Loucy (cell line): ENCODE data around the gene ALDH18A1.

ENCODE experiments used
- H2AFZ ChIP-seq: fragments of 200-600 bp; sonication (generic); 2 replicates; pipeline ENCODE4 v1.6.0; 2016; ENCODE audit warnings: antibody characterized with exemption, mild to moderate bottlenecking, low read length, moderate library complexity
- H3F3A ChIP-seq: fragments of 200-600 bp; 2 replicates; pipeline ENCODE4 v1.6.0; 2016; ENCODE audit warnings: antibody characterized with exemption, low read depth, mild to moderate bottlenecking
- H3K27me3 ChIP-seq: fragments of 200-600 bp; sonication (generic); 2 replicates; pipeline ENCODE4 v1.6.1; 2014; ENCODE audit warnings: low read length, mild to moderate bottlenecking; ENCODE audit not compliant: insufficient read depth, poor library complexity, severe bottlenecking
- H3K36me3 ChIP-seq: fragments of 200-600 bp; sonication (generic); 2 replicates; pipeline ENCODE4 v1.6.1; 2016; ENCODE audit warnings: low read length; ENCODE audit not compliant: insufficient read depth
- H3K4me1 ChIP-seq: fragments of 200-600 bp; sonication (generic); 2 replicates; pipeline ENCODE4 v1.5.1; 2014; ENCODE audit warnings: low read length, mild to moderate bottlenecking; ENCODE audit not compliant: insufficient read depth, poor library complexity, severe bottlenecking
- H3K4me2 ChIP-seq: fragments of 200-600 bp; sonication (generic); 2 replicates; pipeline ENCODE4 v1.6.0; 2014; ENCODE audit warnings: antibody characterized with exemption, low read length, low read depth, mild to moderate bottlenecking; ENCODE audit not compliant: poor library complexity, severe bottlenecking
- H3K4me3 ChIP-seq: fragments of 200-600 bp; sonication (generic); 2 replicates; pipeline ENCODE4 v1.5.1; 2014; ENCODE audit warnings: low read length, mild to moderate bottlenecking, mixed read lengths; ENCODE audit not compliant: poor library complexity, severe bottlenecking
- H3K79me2 ChIP-seq: fragments of 200-600 bp; sonication (generic); 2 replicates; pipeline ENCODE4 v1.6.1; 2014; ENCODE audit warnings: low read length; ENCODE audit not compliant: insufficient read depth
- H3K9ac ChIP-seq: fragments of 200-600 bp; sonication (generic); 2 replicates; pipeline ENCODE4 v1.6.0; 2014; ENCODE audit warnings: mild to moderate bottlenecking, low read depth, low read length, moderate library complexity; ENCODE audit not compliant: poor library complexity, severe bottlenecking
- H3K9me2 ChIP-seq: fragments of 200-600 bp; sonication (generic); replicated peaks from 2 replicates; pipeline ENCODE4 v1.6.1; 2016; ENCODE audit warnings: low read depth, low read length, mixed read lengths
- H3K9me3 ChIP-seq: fragments of 200-600 bp; sonication (generic); 2 replicates; pipeline ENCODE4 v1.6.1; 2014; ENCODE audit warnings: mild to moderate bottlenecking, antibody characterized with exemption, low read length, low read depth; ENCODE audit not compliant: insufficient read depth
- H4K20me1 ChIP-seq: fragments of 200-600 bp; sonication (generic); 2 replicates; pipeline ENCODE4 v1.6.0; 2014; ENCODE audit warnings: antibody characterized with exemption, low read length, mild to moderate bottlenecking; ENCODE audit not compliant: insufficient read depth, poor library complexity, severe bottlenecking
- CTCF ChIP-seq: fragments of 200-600 bp; sonication (generic); conservative IDR thresholded peaks from 2 replicates; pipeline ENCODE4 v1.5.1; 2014; ENCODE audit warnings: mild to moderate bottlenecking, antibody characterized with exemption, low read length
- EZH2phosphoT487 ChIP-seq: fragments of 200-600 bp; IDR thresholded peaks from 2 replicates; pipeline ENCODE4 v1.6.1; 2018; ENCODE audit warnings: antibody characterized with exemption, mild to moderate bottlenecking, moderate library complexity, borderline replicate concordance

ALDH18A1 gene

DNA sequence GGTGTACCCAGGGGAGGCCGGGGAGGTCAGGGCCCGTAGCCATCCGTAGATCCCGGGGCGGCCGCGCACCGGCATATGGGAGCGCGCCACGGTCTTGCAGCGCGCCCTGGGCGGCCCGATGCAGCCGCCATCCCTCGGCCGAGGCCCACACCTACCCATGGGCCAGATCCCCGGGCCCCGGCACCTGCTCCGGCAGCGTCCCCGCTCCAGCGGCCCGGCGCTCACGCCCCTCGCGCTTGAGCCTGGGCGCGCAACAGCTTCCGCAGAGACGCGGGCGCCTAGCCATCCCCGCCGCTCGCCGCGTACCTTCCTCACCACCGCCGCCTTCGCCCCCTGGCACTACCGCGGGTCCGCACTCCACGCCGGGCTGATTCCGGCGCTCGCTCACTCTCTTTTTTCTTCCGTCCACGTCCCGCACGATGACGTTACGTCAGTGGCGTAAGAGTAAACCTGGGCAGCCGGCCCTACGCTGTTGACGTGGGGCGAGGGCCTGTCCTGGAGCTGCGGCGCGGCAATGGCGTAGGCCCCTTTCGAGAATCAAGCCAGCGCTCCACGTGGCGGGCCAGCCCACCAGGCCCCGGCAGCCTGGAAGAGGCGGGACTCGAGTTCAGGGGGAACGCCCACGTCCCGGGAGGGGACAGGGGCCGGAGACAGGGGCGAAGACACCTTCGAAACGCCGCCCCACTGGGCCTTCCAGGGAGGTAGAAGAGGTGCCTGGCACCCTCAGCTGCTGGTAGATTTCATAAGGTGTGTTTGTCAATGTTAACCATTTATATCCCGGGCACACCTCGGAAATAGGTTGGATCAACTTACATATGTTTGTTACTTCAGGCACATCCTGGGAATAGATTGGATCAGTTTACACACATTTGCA lies at the start of gene ALDH18A1:
TSS of gene ALDH18A1 (minus strand) at position 421 of the 874 bp plus-strand sequence. CDS start 3,334 bp downstream, outside the sequence.
- TF ChIP-seq CTCF (no peak), EZH2phosphoT487 (no peak)
- Histone ChIP-seq H2AFZ (peak within 1 kb of the TSS; percentile 99), H3K9me3 (peaks cover 1% of the 10 kb centered on the region; the same call in 1 of the 2 replicates), H3K27me3 (no peaks in the 10 kb centered on the region), H3F3A (no peaks in the 10 kb centered on the region), H3K9ac (peak within 1 kb of the TSS; percentile 88), H3K36me3 (peaks cover 17% of the 10 kb centered on the region; the same call in 1 of the 2 replicates), H3K9me2 (no peaks in the 10 kb centered on the region), H3K4me1 (peaks cover 28% of the 10 kb centered on the region), H3K4me3 (peak within 1 kb of the TSS; percentile 93), H3K4me2 (peak within 1 kb of the TSS; percentile 94), H4K20me1 (peaks cover 9% of the 10 kb centered on the region), H3K79me2 (peaks cover 46% of the 10 kb centered on the region)

DNA sequence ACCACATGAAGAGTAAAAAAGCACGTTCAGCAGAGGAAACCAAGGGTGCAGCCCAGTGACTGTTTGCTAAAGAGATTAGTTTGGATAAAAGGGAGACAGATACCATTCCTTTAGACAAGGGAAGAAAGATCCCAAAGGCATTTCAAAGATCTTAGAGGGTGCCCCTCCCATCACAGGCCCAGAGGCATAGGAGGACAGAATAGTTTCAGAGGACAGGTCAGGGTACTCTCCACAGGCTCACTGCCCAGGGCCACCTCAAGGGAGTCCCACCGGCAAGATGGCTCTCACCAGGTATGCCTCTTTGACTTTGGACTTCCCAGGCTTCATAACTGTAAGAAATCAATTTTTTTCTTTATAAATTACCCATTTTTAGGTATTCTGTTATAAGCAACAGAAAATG lies 41.9 kb upstream of the ALDH18A1 start:
- Histone ChIP-seq H3K79me2 (peaks cover 2% of the 10 kb centered on the region), H3F3A (no peaks in the 10 kb centered on the region), H3K9me2 (no peaks in the 10 kb centered on the region), H3K4me3 (no peak overlapping the region), H3K4me1 (no peaks in the 10 kb centered on the region), H3K27me3 (peaks cover 5% of the 10 kb centered on the region), H3K9ac (no peak overlapping the region), H4K20me1 (no peaks in the 10 kb centered on the region), H2AFZ (no peak overlapping the region), H3K9me3 (no peaks in the 10 kb centered on the region), H3K4me2 (no peak overlapping the region), H3K36me3 (no peaks in the 10 kb centered on the region)
- TF ChIP-seq EZH2phosphoT487 (no peak), CTCF (no peak)

GRCh38 chr10:95697429-95697828 lies 40.9 kb upstream of the ALDH18A1 start:
- H2AFZ ChIP-seq, result no peak overlapping the region
- no peaks in the 10 kb centered on the region for H3K9me2 ChIP-seq
- H3K36me3 ChIP-seq, result no peaks in the 10 kb centered on the region
- no peaks in the 10 kb centered on the region for H4K20me1 ChIP-seq
- TF ChIP-seq CTCF (no peak), EZH2phosphoT487 (no peak)
- H3K9ac ChIP-seq, result no peak overlapping the region
- H3K4me1 ChIP-seq, result peaks cover 8% of the 10 kb centered on the region
- H3K79me2 ChIP-seq, result peaks cover 12% of the 10 kb centered on the region
- H3F3A ChIP-seq, result no peaks in the 10 kb centered on the region
- H3K9me3 ChIP-seq, result no peaks in the 10 kb centered on the region
- H3K4me2 ChIP-seq, result no peak overlapping the region
- no peak overlapping the region for H3K4me3 ChIP-seq
- peaks cover 5% of the 10 kb centered on the region for H3K27me3 ChIP-seq
